A673 (cell line): ENCODE data around the gene SLC23A2. TPM values are rescaled to one million over a fixed set of nuclear protein-coding genes. Genes with fewer than 3 reads are reported as not detected.
"Not testable (repeated sequence)": the region's sequence is repeated elsewhere in the genome, so short reads cannot be mapped to it uniquely, and the experiment has no call there.

Experiments
- BruUV-seq: library from RNA; stranded (reverse); fragments of 400-500 nt; replicated peaks from 2 replicates; lab custom pipeline; 2021; lab: Mats Ljungman, UMichigan
- CTCF ChIA-PET: fragments of 300-600 bp; sonication (Branson Sonifier 250); formaldehyde crosslinking; loops from one replicate; lab custom pipeline; 2022; ENCODE audit warnings: antibody characterized with exemption; lab: Charles Lee
- POLR2A ChIA-PET: fragments of 300-600 bp; sonication (Branson Sonifier 250); formaldehyde crosslinking; loops from one replicate; lab custom pipeline; 2022; ENCODE audit warnings: antibody characterized with exemption; ENCODE audit not compliant: low non-redundant PET; lab: Charles Lee
- DNase-seq: peaks from one replicate; pipeline ENCODE4 v3.0.0-alpha.2; 2015; ENCODE audit warnings: low spot score
- H3K27ac ChIP-seq: fragments of 200-600 bp; sonication (generic); 2 replicates; pipeline ENCODE4 v1.5.1; 2016; ENCODE audit warnings: mixed run types, low read depth, mild to moderate bottlenecking, mixed read lengths, antibody characterized with exemption, low read length; ENCODE audit not compliant: poor library complexity, severe bottlenecking
- H3K27me3 ChIP-seq: fragments of 200-600 bp; sonication (generic); replicated peaks from 2 replicates; pipeline ENCODE4 v1.6.1; 2017; ENCODE audit warnings: mixed run types, low read depth, mild to moderate bottlenecking, mixed read lengths, antibody characterized with exemption, low read length; ENCODE audit not compliant: insufficient read depth, poor library complexity
- H3K36me3 ChIP-seq: fragments of 200-600 bp; sonication (generic); 2 replicates; pipeline ENCODE4 v1.6.1; 2016; ENCODE audit warnings: mixed run types, mild to moderate bottlenecking, mixed read lengths, antibody characterized with exemption, low read length; ENCODE audit not compliant: insufficient read depth, poor library complexity, severe bottlenecking
- H3K4me1 ChIP-seq: fragments of 200-600 bp; sonication (generic); 2 replicates; pipeline ENCODE4 v1.6.1; 2017; ENCODE audit warnings: mixed run types, mild to moderate bottlenecking, mixed read lengths, antibody characterized with exemption, low read length; ENCODE audit not compliant: insufficient read depth, poor library complexity, severe bottlenecking
- H3K4me3 ChIP-seq: fragments of 200-600 bp; sonication (generic); 2 replicates; pipeline ENCODE4 v1.5.1; 2016; ENCODE audit warnings: low read depth, mixed run types, mild to moderate bottlenecking, mixed read lengths, low read length; ENCODE audit not compliant: poor library complexity, severe bottlenecking
- H3K9me3 ChIP-seq: fragments of 200-600 bp; sonication (generic); 2 replicates; pipeline ENCODE4 v1.6.1; 2016; ENCODE audit warnings: mixed run types, low read depth, mild to moderate bottlenecking, mixed read lengths, antibody characterized with exemption, low read length; ENCODE audit not compliant: poor library complexity, severe bottlenecking
- EZH2 ChIP-seq: fragments of 200-600 bp; sonication (generic); IDR thresholded peaks from 2 replicates; pipeline ENCODE4 v1.6.1; 2017; ENCODE audit warnings: borderline replicate concordance, low read depth, mild to moderate bottlenecking, mixed read lengths, antibody characterized with exemption, low read length; ENCODE audit not compliant: poor library complexity, severe bottlenecking
- intact Hi-C: fragments of 100-400 bp; cut with micrococcal nuclease; formaldehyde crosslinking; loops from one replicate; pipeline ENCODE4 v1.10.0; 2022; ENCODE audit not compliant: unreplicated experiment
- total RNA-seq: library from RNA; stranded (reverse); gene quantifications from 2 replicates; pipeline ENCODE4 v1.2.3, GENCODE V29; 2021
- TF ChIP-seq, protein P1 (sequence below): fragments of 300-800, 200-600 bp; sonication (generic); conservative IDR thresholded peaks from 2 replicates; pipeline ENCODE4 v1.5.1; 2017; ENCODE audit warnings: low read depth, mild to moderate bottlenecking, antibody characterized with exemption, low read length, moderate library complexity, mixed read lengths

Gene SLC23A2
- total RNA-seq, 1 experiment from 2014 or later: 29.4 TPM

DNA sequence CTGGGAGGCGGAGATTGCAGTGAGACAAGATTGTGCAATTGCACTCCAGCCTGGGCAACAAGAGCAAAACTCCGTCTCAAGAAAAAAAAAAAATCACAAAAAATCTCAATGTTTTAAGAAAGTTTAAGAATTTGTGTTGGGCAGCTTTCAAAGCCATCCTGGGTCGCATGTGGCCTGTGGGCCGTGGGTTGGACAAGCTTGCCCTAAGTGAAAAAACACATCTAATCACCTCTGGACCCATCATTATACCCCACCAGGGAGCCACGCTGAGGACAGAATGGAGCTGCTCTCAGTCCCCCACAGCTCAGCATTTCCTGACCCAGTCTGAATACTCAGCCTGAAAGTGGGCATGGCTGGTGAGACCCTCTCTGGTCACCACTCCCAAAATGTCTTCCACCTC is 150.3 kb downstream of the SLC23A2 start:
- Histone ChIP-seq H3K36me3 (peaks cover 5% of the 10 kb centered on the region), H3K27ac (no peak overlapping the region), H3K9me3 (no peaks in the 10 kb centered on the region), H3K4me3 (no peak overlapping the region), H3K27me3 (no peaks in the 10 kb centered on the region), H3K4me1 (no peaks in the 10 kb centered on the region)
- DNase-seq: no peak
- ChIA-PET POLR2A (no interaction called here), CTCF (no interaction called here)
- TF ChIP-seq EZH2: no peak
- TF ChIP-seq, protein P1, sequence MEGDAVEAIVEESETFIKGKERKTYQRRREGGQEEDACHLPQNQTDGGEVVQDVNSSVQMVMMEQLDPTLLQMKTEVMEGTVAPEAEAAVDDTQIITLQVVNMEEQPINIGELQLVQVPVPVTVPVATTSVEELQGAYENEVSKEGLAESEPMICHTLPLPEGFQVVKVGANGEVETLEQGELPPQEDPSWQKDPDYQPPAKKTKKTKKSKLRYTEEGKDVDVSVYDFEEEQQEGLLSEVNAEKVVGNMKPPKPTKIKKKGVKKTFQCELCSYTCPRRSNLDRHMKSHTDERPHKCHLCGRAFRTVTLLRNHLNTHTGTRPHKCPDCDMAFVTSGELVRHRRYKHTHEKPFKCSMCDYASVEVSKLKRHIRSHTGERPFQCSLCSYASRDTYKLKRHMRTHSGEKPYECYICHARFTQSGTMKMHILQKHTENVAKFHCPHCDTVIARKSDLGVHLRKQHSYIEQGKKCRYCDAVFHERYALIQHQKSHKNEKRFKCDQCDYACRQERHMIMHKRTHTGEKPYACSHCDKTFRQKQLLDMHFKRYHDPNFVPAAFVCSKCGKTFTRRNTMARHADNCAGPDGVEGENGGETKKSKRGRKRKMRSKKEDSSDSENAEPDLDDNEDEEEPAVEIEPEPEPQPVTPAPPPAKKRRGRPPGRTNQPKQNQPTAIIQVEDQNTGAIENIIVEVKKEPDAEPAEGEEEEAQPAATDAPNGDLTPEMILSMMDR: no peak
- intact Hi-C loops: no loop called here
- BruUV-seq: no TSS peak

DNA sequence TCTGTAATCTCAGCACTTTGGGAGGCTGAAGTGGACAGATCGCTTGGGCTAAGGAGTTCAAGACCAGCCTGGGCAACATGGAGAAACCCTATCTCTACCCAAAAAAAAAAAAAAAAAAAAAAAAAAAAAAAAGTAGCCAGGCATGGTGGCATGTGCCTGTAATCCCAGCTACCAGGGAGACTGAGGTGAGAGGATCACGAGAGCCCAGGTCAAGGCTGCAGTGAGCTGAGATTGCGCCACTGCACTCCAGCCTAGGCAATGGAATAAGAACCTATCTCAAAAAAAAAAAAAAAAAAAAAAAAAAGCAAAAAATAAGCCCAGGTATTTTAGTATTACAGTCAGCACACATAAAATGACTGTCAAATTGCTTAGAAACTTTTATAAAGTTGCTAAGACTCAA is 152.5 kb downstream of the SLC23A2 start:
- H3K9me3 ChIP-seq, H3K4me1 ChIP-seq, H3K36me3 ChIP-seq, intact Hi-C loops, DNase-seq, H3K4me3 ChIP-seq, H3K27ac ChIP-seq, H3K27me3 ChIP-seq, CTCF ChIA-PET, BruUV-seq, POLR2A ChIA-PET: not testable (repeated sequence)

DNA sequence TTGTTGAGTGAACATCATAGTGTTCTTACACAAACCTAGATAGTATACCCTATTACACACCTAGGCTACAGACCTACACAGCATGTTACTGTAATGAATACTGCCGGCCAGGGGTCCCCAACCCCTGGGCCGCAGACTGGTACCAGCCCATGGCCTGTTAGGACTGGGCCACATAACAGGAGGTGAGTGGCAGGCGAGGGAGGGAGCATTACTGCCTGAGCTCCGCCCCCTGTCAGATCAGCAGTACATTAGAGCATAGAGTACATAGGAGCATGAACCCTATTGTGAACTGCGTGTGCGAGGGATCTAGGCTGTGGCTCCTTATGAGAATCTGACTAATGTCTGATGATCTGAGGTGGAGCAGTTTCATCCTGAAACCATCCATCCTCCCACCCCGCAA is 153.3 kb downstream of the SLC23A2 start:
- BruUV-seq: no TSS peak
- no peak for DNase-seq
- intact Hi-C loops: no loop called here
- Histone ChIP-seq H3K9me3 (no peaks in the 10 kb centered on the region), H3K4me3 (no peak overlapping the region), H3K36me3 (no peaks in the 10 kb centered on the region), H3K27ac (no peak overlapping the region), H3K27me3 (no peaks in the 10 kb centered on the region), H3K4me1 (no peaks in the 10 kb centered on the region)
- POLR2A ChIA-PET: no interaction called here
- CTCF ChIA-PET: no interaction called here
- TF ChIP-seq, protein P1: no peak
- no peak for TF ChIP-seq EZH2

DNA sequence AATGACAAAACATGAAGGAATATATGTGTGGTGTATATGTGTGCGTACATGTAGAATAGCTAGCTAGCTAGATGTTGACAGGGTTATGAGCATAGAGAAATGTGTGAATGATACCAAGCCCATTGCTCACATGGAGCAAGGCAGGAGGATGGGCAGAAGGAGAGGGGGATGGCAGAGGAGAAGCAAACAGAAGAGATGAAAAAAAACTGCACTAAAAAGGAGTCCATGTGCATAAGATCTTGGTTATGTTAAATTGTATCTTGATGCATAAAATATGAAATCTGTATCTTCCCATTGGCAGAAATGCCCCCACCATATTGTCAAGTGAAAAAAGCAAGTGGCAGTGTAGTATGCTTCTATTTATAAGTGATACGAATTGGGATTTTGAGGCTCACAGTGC is 154.5 kb downstream of the SLC23A2 start:
- Histone ChIP-seq H3K9me3 (no peaks in the 10 kb centered on the region), H3K36me3 (no peaks in the 10 kb centered on the region), H3K27ac (no peak overlapping the region), H3K27me3 (no peaks in the 10 kb centered on the region), H3K4me3 (no peak overlapping the region), H3K4me1 (no peaks in the 10 kb centered on the region)
- TF ChIP-seq EZH2: no peak
- TF ChIP-seq, protein P1: no peak
- no TSS peak for BruUV-seq
- ChIA-PET POLR2A (interaction anchor here (0.6 to 0.7 kb wide), 2 partner anchors 20 to 370 kb away, joined by 3 to 10 read pairs; no protein-coding TSS in a partner anchor), CTCF (no interaction called here)
- intact Hi-C loops: no loop called here
- no peak for DNase-seq
